Neural cell (in vitro differentiated cells): ENCODE data around the gene C1orf115.

Source experiments
- POLR2AphosphoS5 ChIP-seq: IDR thresholded peaks from 2 replicates; pipeline ENCODE4 v1.6.1; 2012
- TAF1 ChIP-seq: IDR thresholded peaks from 2 replicates; pipeline ENCODE4 v1.6.1; 2012; ENCODE audit warnings: low read depth
- TF ChIP-seq, protein P1 (sequence below): fragments of 450-650 bp; IDR thresholded peaks from 2 replicates; pipeline ENCODE4 v1.5.1; 2014; ENCODE audit warnings: antibody characterized with exemption, mild to moderate bottlenecking, moderate library complexity; ENCODE audit not compliant: poor library complexity, severe bottlenecking

DNA sequence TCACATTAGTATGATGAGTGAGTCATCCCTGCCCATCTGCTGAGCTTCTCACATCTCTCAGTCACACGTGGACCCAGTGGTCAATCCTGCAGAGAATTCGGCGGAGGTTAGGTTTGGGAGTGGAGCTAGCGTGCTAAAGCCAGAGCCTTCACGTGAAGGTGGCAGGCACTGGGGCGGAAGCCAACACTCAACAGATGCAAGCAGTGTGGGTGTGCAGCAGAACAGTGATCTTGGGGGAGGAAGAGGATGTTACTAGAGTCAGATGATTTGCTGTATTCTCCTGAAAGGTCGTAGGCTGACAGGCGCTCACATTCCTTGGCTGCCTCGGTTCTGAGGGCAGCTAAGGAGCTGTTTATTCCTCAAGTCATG, 6.7 kb downstream of the C1orf115 start:
- no peak for TF ChIP-seq TAF1
- TF ChIP-seq POLR2AphosphoS5 = no peak
- TF ChIP-seq, protein P1, sequence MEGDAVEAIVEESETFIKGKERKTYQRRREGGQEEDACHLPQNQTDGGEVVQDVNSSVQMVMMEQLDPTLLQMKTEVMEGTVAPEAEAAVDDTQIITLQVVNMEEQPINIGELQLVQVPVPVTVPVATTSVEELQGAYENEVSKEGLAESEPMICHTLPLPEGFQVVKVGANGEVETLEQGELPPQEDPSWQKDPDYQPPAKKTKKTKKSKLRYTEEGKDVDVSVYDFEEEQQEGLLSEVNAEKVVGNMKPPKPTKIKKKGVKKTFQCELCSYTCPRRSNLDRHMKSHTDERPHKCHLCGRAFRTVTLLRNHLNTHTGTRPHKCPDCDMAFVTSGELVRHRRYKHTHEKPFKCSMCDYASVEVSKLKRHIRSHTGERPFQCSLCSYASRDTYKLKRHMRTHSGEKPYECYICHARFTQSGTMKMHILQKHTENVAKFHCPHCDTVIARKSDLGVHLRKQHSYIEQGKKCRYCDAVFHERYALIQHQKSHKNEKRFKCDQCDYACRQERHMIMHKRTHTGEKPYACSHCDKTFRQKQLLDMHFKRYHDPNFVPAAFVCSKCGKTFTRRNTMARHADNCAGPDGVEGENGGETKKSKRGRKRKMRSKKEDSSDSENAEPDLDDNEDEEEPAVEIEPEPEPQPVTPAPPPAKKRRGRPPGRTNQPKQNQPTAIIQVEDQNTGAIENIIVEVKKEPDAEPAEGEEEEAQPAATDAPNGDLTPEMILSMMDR = no peak
